HPDE6-E6E7 (cell line): Measurements from ENCODE around the gene ZNF217.
"Not testable (repeated sequence)": the region's sequence is repeated elsewhere in the genome, so short reads cannot be mapped to it uniquely, and the experiment has no call there.

Source experiments
- DNase-seq: peaks from one replicate; pipeline ENCODE4 v3.0.0; 2011; ENCODE audit warnings: missing footprints; ENCODE audit errors: extremely low spot score

The ZNF217 gene

GRCh38 chr20:53598140-53599043, 4.8 kb upstream of the ZNF217 start:
- DNase-seq, result no peak

GRCh38 chr20:53597521-53598120, 4.0 kb upstream of the ZNF217 start:
- DNase-seq, result no peak

- DNase-seq, result no peak
These were observed 3.4 kb upstream of the ZNF217 start for GRCh38 chr20:53597030-53597482.

- not testable (repeated sequence) for DNase-seq
These were observed 2.8 kb upstream of the ZNF217 start for GRCh38 chr20:53596189-53597001.

- DNase-seq, result not testable (repeated sequence)
These were observed 2.1 kb upstream of the ZNF217 start for GRCh38 chr20:53595742-53596141.

GRCh38 chr20:53595018-53595378, 1.4 kb upstream of the ZNF217 start:
- DNase-seq, result no peak

- peak; percentile 69 for DNase-seq
These were observed 704 bp upstream of the ZNF217 start for GRCh38 chr20:53594068-53595017.

GRCh38 chr20:53592992-53593465, 610 bp downstream of the ZNF217 start:
- no peak for DNase-seq

- not testable (repeated sequence) for DNase-seq
These were observed 1.1 kb downstream of the ZNF217 start for GRCh38 chr20:53592454-53592991.

- not testable (repeated sequence) for DNase-seq
These were observed 1.6 kb downstream of the ZNF217 start for GRCh38 chr20:53591941-53592441.

GRCh38 chr20:53591206-53591741, 2.4 kb downstream of the ZNF217 start:
- DNase-seq, result not testable (repeated sequence)

- DNase-seq, result not testable (repeated sequence)
These were observed 3.0 kb downstream of the ZNF217 start for GRCh38 chr20:53590608-53591007.

- DNase-seq, result not testable (repeated sequence)
These were observed 3.5 kb downstream of the ZNF217 start for GRCh38 chr20:53590122-53590521.

- DNase-seq, result not testable (repeated sequence)
These were observed 4.1 kb downstream of the ZNF217 start for GRCh38 chr20:53589321-53590065.

GRCh38 chr20:53587157-53587703, 6.4 kb downstream of the ZNF217 start:
- not testable (repeated sequence) for DNase-seq

- DNase-seq, result no peak
These were observed 7.0 kb downstream of the ZNF217 start for GRCh38 chr20:53586640-53587039.

- not testable (repeated sequence) for DNase-seq
These were observed 7.7 kb downstream of the ZNF217 start for GRCh38 chr20:53585910-53586309.

GRCh38 chr20:53585004-53585569, 8.6 kb downstream of the ZNF217 start:
- DNase-seq, result not testable (repeated sequence)

GRCh38 chr20:53584550-53584913, 9.1 kb downstream of the ZNF217 start:
- not testable (repeated sequence) for DNase-seq
